ENCODE data around the gene NOS1AP.
"Not testable (repeated sequence)": the region's sequence is repeated elsewhere in the genome, so short reads cannot be mapped to it uniquely, and the experiment has no call there.

NOS1AP gene

DNA sequence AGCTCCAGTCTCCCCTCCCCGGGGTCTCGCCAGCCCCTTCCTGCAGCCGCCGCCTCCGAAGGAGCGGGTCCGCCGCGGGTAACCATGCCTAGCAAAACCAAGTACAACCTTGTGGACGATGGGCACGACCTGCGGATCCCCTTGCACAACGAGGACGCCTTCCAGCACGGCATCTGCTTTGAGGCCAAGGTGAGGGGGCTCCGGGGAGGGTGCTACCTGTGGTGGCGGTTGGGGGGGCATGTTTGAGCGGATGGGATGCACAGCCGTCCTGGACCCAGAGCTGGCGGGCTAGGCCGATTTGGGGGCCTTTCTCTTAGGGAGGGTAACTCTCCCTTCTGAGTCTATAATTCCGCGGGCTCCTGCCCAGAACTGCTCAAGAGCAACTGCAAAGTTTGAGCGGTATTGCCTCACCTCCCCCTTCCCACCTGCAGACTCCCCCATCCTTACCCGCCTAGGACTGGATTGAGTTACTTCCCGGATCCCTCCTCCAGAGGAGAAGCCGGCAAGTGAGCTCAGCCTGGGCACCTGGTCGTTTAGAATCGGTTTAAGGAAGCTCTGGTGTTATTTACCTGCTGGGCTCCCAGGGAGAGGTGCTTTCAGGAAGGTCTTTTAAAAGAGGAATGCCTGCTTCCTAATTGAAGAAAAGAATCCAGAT, 730 bp downstream of the NOS1AP start:
- Mint-ChIP-seq H3K9me3 (no peaks in the 10 kb centered on the region), H3K27me3 (peaks cover 47 to 65% of the 10 kb centered on the region in 2 donors), H3K4me1 (peaks cover 4 to 14% of the 10 kb centered on the region in 2 donors), H3K4me3 (peak overlapping the region; percentile 73 to 86), H3K36me3 (no peaks in the 10 kb centered on the region), H3K27ac (no peak overlapping the region)
- ATAC-seq (replicated peaks): peak in 1 of 2 donors; percentile 22
- no peak for DNase-seq

DNA sequence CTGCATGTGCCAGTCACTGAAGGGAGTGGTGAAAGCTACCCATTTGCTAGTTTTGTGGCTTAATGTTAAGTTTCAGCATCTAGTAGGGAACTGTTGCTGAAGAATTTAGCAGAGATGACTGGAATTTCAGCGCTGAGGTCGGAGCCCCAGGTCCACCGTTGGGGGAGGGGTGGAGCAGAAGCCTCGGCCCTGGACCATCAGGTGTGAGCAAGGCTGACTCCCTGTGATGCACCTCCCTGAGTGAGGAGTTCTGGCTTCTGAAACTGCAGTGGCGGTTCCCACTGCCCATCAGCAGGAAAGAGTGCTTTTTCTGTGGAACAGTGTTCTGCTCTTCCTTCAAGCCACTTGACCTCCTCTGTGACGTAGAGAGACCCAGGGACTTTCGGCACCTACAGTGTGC, 1.3 kb downstream of the NOS1AP start:
- no peaks in the 10 kb centered on the region for H3K36me3 Mint-ChIP-seq
- DNase-seq: no peak
- no peak overlapping the region for H3K27ac Mint-ChIP-seq
- no peaks in the 10 kb centered on the region for H3K9me3 Mint-ChIP-seq
- no peak overlapping the region for H3K4me3 Mint-ChIP-seq
- H3K4me1 Mint-ChIP-seq: peaks cover 4 to 14% of the 10 kb centered on the region in 2 donors
- peaks cover 45 to 62% of the 10 kb centered on the region in 2 donors for H3K27me3 Mint-ChIP-seq
- ATAC-seq (replicated peaks): no peak

DNA sequence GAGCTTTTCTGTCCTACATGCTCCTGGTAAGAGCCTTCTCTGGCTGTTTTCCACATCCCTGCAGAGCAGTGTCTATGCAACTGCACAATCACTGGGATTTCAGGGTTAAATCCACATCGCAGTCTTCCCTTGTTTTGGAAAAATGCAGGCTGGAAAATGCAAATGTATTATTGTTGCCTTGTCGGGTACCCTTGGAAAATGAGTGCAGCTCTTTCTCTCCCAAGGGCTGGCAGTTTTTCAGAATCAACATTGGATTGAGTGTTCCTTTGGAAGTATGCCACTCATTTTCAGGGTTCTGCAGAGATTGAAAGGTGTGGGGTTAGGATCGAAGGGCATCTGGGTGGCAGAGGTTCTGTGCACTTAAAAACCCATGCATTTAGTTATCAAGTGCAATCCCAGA, 3.2 kb downstream of the NOS1AP start:
- no peak for DNase-seq
- no peaks in the 10 kb centered on the region for H3K9me3 Mint-ChIP-seq
- ATAC-seq (replicated peaks): no peak
- peaks cover 51 to 70% of the 10 kb centered on the region in 2 donors for H3K27me3 Mint-ChIP-seq
- H3K36me3 Mint-ChIP-seq: no peaks in the 10 kb centered on the region
- peaks cover 4 to 14% of the 10 kb centered on the region in 2 donors for H3K4me1 Mint-ChIP-seq
- H3K4me3 Mint-ChIP-seq: no peak overlapping the region
- H3K27ac Mint-ChIP-seq: no peak overlapping the region

DNA sequence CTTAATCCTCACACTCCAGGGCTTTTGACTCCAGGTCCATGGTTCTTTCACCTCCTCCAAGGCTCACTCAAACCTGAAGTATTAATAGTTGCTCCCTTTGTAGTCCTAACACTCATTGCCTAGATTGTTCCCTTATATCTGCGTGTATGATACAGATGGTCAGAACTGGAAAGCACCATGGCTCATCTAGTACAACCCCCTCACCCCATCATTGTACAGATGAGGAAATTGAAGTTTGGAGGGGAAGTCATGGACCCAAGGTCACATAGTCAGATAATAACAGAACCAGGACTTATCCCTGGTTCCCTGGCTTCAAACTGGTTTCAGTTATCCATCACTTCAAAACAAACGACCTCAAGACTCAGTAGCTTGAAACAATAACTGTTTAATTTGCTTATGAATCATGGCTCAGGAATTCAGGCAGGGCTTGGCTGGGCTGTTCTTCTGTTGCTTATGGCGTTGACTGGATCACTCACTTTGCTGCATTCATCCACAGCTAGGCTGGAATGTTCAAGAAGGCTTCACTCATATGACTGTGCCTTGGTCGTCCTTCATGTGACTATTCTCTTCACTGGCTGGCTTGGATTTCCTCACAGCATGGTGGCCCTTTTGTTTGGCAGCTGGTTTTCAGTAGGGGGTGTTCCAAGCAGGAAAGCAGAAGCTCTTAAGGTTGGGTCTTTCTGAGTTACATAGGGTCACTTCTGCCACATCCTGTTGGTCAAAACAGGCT, 5.0 kb downstream of the NOS1AP start:
- Mint-ChIP-seq H3K4me1 (peaks cover 3 to 8% of the 10 kb centered on the region in 2 donors), H3K36me3 (no peaks in the 10 kb centered on the region), H3K27me3 (peaks cover 66 to 75% of the 10 kb centered on the region in 2 donors), H3K4me3 (no peak overlapping the region), H3K27ac (peak overlapping the region; percentile 56), H3K9me3 (no peaks in the 10 kb centered on the region)
- ATAC-seq (replicated peaks) (no peak), DNase-seq (no peak)

DNA sequence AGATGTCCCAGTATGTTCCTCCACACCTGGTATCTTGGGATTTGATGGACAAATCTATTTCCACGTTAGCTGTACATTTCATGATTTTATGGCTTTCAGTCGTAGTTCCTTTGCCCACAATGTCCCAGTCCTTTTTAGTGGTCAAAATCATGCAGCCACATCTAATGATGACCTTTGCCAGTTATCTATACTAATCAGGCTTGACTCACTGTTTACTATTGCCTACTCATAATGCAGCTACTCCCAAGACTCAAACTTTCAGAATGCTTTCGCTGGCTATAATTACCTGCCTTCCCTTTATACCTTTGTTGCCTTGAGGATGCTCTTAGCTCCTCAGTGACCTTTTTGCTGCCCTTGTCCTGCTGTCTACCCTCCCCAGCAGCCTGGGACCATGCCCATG, 6.4 kb downstream of the NOS1AP start:
- H3K27ac Mint-ChIP-seq: no peak overlapping the region
- peaks cover 59 to 68% of the 10 kb centered on the region in 2 donors for H3K27me3 Mint-ChIP-seq
- no peaks in the 10 kb centered on the region for H3K4me1 Mint-ChIP-seq
- no peak overlapping the region for H3K4me3 Mint-ChIP-seq
- H3K9me3 Mint-ChIP-seq: no peaks in the 10 kb centered on the region
- ATAC-seq (replicated peaks): no peak
- H3K36me3 Mint-ChIP-seq: no peaks in the 10 kb centered on the region
- DNase-seq: no peak

DNA sequence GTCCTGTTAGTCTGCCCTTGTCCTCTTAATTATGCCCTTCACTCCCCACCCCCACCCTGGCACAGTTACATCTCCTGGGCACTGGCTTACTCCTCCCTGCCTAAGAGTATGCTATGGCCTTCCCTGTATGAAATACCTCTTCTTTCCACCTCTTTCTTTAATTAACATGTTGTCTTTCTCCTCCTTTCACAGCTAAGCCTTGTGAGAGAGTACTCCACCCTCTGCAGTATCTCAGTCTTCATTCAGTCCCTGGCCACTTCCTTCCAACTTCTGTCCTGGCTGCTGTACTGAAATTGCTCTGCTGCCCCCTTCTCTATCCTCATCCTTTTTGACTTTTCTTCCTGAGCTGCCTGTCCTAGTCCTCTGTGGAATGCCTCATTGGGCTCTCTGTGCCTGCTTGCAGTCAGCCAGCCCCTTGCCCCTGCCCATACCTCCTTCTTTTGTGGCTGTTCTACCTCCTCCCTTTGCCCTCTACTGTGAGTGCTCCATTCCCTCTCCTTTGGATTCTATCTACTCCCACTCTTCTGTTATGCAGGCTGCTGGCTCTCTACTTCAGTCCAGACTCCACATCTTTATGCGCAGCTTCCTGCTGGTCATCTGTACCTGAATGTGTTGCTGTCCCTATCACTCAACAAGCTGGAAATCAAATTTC, 8.3 kb downstream of the NOS1AP start:
- no peaks in the 10 kb centered on the region for H3K9me3 Mint-ChIP-seq
- H3K4me3 Mint-ChIP-seq: no peak overlapping the region
- H3K27me3 Mint-ChIP-seq: peaks cover 44 to 48% of the 10 kb centered on the region in 2 donors
- DNase-seq (no peak), ATAC-seq (replicated peaks) (no peak)
- no peaks in the 10 kb centered on the region for H3K4me1 Mint-ChIP-seq
- no peaks in the 10 kb centered on the region for H3K36me3 Mint-ChIP-seq
- no peak overlapping the region for H3K27ac Mint-ChIP-seq

DNA sequence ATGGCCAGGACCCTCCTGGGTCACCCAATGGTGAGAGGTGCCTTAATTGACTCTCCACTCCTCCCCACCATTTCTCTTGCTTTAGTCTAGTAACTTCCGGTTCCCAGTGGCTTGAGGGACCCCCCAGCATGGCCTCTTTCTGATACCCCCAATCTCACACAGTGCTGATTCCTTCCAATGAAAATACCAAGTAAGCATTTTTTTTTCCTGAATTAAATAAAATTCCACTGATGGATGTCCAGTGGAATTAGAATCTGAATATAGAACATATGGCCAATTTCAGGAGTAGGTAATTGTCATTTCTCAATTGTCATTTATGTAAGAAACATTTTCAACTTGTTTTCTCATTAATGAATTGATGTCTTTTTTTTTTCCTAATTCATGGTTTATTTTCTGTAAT, 9.5 kb downstream of the NOS1AP start:
- Mint-ChIP-seq H3K36me3 (no peaks in the 10 kb centered on the region), H3K9me3 (peaks cover 2% of the 10 kb centered on the region in 2 donors), H3K27ac (no peak overlapping the region), H3K27me3 (peaks cover 40 to 44% of the 10 kb centered on the region in 2 donors), H3K4me3 (no peak overlapping the region), H3K4me1 (no peaks in the 10 kb centered on the region)
- ATAC-seq (replicated peaks) (no peak), DNase-seq (no peak)

DNA sequence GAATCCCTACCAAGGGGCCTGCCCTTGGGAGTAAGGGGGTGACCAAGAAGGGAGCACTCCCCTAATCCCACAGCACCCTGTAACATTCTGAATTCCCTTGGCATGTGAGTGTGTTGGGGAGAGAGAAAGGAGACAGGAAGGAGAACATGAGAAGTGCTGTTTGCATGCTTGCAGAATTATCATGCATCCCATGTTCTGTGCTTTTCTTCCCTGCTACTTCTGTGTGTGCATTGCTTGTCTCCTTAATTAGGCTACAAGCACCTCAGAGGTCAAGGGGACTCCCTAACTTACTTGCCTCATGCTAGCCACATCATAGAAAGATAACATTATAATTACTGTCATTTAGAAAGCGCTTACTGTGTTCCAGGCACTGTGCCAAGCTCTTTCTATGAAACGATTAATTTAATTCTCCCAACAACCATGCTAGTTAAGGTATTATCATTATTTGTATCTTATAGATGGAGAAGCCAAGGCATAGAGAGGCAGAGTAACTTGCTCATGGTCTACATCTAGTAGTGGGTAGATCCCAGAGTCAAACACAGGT, 11.1 kb downstream of the NOS1AP start:
- H3K9me3 Mint-ChIP-seq: peaks cover 4% of the 10 kb centered on the region in 2 donors
- DNase-seq (no peak), ATAC-seq (replicated peaks) (no peak)
- no peak overlapping the region for H3K27ac Mint-ChIP-seq
- peaks cover 39 to 44% of the 10 kb centered on the region in 2 donors for H3K27me3 Mint-ChIP-seq
- H3K4me3 Mint-ChIP-seq: no peak overlapping the region
- H3K4me1 Mint-ChIP-seq: no peaks in the 10 kb centered on the region
- no peaks in the 10 kb centered on the region for H3K36me3 Mint-ChIP-seq

DNA sequence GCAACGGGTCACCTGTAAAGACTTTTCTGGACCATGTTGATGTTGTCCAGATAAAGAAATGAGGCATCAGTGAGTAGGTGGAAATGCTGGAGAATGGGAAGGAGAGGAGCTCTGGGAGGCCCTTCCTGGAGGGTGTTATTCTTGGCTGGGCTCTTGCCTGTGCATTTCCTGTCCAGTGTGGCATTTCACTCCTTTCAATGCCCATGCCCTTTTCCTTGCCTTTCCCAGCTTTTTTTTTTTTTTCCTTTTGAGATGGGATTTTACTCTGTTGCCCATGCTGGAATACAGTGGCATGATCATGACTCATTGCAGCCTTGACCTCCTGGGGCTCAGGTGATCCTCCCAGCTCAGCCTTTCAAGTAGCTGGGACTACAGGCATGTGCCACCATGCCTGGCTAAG, 11.8 kb downstream of the NOS1AP start:
- no peak for ATAC-seq (replicated peaks)
- Mint-ChIP-seq H3K4me3 (no peak overlapping the region), H3K4me1 (no peaks in the 10 kb centered on the region), H3K27ac (no peak overlapping the region), H3K9me3 (peaks cover 4% of the 10 kb centered on the region in 2 donors), H3K27me3 (peaks cover 38 to 41% of the 10 kb centered on the region in 2 donors), H3K36me3 (no peaks in the 10 kb centered on the region)
- DNase-seq: no peak

DNA sequence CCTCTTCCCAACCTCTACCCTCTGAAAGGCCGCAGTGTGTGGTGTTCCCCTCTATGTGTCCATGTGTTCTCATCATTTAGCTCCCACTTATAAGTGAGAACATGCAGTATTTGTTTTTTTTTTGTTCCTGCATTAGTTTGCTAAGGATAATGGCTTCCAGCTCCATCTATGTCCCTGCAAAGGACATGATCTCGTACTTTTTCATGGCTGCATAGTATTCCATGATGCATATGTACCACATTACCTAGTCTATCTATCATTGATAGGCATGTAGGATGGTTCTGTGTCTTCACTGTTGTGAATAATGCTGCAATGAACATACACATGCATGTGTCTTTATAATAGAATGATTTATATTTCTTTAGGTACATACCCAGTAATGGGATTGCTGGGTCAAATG, 12.6 kb downstream of the NOS1AP start:
- not testable (repeated sequence) for H3K4me3 Mint-ChIP-seq; H3K9me3 Mint-ChIP-seq; H3K27ac Mint-ChIP-seq; DNase-seq; H3K4me1 Mint-ChIP-seq; ATAC-seq (replicated peaks); H3K36me3 Mint-ChIP-seq
- peaks cover 38 to 46% of the 10 kb centered on the region in 2 donors for H3K27me3 Mint-ChIP-seq

DNA sequence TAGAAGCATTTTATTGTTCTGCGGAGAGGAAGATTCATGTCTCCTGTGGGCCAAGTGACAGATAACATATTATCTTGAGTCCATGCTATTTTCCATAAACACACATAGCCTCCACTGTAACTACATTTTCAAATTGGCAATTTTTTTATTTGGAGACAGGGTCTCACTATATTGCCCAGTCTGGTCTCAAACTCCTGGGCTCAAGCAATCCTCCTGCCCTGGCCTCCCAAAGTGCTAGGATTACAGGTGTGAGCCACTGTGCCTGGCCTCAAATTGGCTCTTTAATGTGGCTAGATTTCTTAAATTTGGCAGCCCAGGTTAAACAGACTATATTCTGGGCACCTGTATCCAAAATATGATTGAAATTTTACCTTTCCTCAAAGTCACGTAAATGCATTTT, 13.8 kb downstream of the NOS1AP start:
- ATAC-seq (replicated peaks) (no peak), DNase-seq (no peak)
- Mint-ChIP-seq H3K4me1 (no peaks in the 10 kb centered on the region), H3K36me3 (no peaks in the 10 kb centered on the region), H3K27ac (no peak overlapping the region), H3K4me3 (no peak overlapping the region), H3K27me3 (peaks cover 33 to 36% of the 10 kb centered on the region in 2 donors), H3K9me3 (peaks cover 4% of the 10 kb centered on the region in 2 donors)

DNA sequence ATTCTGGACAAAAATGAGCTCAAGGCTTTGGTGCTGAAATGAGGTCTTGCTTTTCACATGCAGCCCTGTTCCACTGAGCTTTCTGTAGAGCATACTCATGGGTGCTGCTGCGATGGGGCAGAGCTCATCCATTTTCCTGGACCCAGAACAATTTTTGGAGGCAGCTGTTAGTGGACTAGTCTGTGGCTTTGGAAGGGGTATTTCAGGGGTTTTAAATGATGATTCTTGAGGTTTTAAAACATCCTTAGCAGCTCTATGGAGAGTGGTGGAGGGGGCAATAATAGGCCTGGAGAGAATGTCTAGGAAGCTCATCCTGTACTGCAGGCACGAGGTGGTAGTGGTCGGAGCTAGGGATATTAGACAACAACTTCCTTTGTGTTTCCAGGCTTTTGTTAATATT, 16.5 kb downstream of the NOS1AP start:
- Mint-ChIP-seq H3K4me1 (no peaks in the 10 kb centered on the region), H3K36me3 (no peaks in the 10 kb centered on the region), H3K4me3 (no peak overlapping the region), H3K27ac (no peak overlapping the region), H3K9me3 (peaks cover 4 to 5% of the 10 kb centered on the region in 2 donors), H3K27me3 (peaks cover 32 to 33% of the 10 kb centered on the region in 2 donors)
- DNase-seq: no peak
- ATAC-seq (replicated peaks): no peak

DNA sequence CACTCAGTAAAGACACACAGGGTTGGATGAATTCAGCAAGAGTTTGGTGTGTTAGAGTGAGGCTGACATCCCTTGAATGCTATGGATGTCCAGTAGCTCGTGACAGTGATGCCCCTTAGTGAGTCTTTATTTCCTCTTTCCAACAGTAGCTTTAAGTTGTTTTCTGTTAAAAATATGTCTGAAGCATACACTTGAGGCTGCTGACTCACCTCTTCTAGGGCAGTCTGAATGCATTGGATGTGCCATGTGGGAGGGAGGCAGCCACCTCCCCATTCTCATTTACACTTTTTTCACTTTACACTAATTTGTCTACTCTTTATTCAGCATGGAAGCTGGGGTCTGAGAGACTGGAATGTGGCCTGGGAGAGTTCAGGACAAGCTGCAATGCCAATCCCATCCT, 17.6 kb downstream of the NOS1AP start:
- Mint-ChIP-seq H3K9me3 (peaks cover 4 to 5% of the 10 kb centered on the region in 2 donors), H3K36me3 (no peaks in the 10 kb centered on the region), H3K4me3 (no peak overlapping the region), H3K27me3 (peaks cover 39 to 42% of the 10 kb centered on the region in 2 donors), H3K27ac (no peak overlapping the region), H3K4me1 (no peaks in the 10 kb centered on the region)
- ATAC-seq (replicated peaks) (no peak), DNase-seq (no peak)

DNA sequence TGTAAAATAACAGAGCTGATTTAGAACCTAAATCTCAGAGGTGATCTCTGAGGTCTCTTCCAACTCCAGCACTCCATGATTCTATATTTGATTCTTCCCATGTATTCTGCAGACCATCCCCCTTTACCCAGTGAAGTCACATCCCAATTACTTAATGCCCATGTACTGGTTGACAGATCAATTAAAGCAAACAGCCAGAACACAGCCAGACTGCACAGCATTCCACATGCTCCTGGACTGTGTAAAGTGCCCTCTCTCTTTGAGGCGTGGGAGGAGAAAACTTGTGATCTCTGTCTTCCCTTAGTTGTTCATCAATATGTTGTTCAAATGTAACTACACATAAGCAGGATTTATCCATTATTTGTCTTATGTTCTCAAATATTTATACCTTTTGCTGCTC, 18.1 kb downstream of the NOS1AP start:
- peaks cover 40 to 44% of the 10 kb centered on the region in 2 donors for H3K27me3 Mint-ChIP-seq

More for the DNA sequence above, 18.1 kb downstream of the NOS1AP start:
- no peak for ATAC-seq (replicated peaks)
- H3K9me3 Mint-ChIP-seq: peaks cover 4 to 5% of the 10 kb centered on the region in 2 donors
- no peak for DNase-seq
- no peaks in the 10 kb centered on the region for H3K36me3 Mint-ChIP-seq
- no peaks in the 10 kb centered on the region for H3K4me1 Mint-ChIP-seq
- H3K4me3 Mint-ChIP-seq: no peak overlapping the region
- no peak overlapping the region for H3K27ac Mint-ChIP-seq
